Spinal cord (tissue), 10 donors: Measurements from ENCODE around the gene DPH5. TPM values are rescaled to one million over a fixed set of nuclear protein-coding genes. Genes with fewer than 3 reads are reported as not detected.
"Not testable (repeated sequence)": the region's sequence is repeated elsewhere in the genome, so short reads cannot be mapped to it uniquely, and the experiment has no call there.

ENCODE experiments used
- DNase-seq, 6 donors: peaks; one replicate each; pipeline versions ENCODE4 v3.0.0 to v3.0.0-alpha.2; 2013 to 2015; ENCODE audit warnings: low spot score in 6 of 6, low read depth in 4 of 6
- H3K27ac ChIP-seq: one replicate; pipeline ENCODE4 v1.5.1; 2013; ENCODE audit warnings: low read depth, low read length, control low read depth
- H3K27me3 ChIP-seq: one replicate; pipeline ENCODE4 v1.6.1; 2013; ENCODE audit warnings: low read length; ENCODE audit not compliant: control insufficient read depth, insufficient read depth
- H3K36me3 ChIP-seq: one replicate; pipeline ENCODE4 v1.6.1; 2013; ENCODE audit warnings: low read length; ENCODE audit not compliant: control insufficient read depth, insufficient read depth
- H3K4me1 ChIP-seq: one replicate; pipeline ENCODE4 v1.6.1; 2013; ENCODE audit warnings: low read length; ENCODE audit not compliant: control insufficient read depth, insufficient read depth
- H3K4me3 ChIP-seq: one replicate; pipeline ENCODE4 v1.5.1; 2013; ENCODE audit warnings: low read depth, low read length, control low read depth
- H3K9me3 ChIP-seq: one replicate; pipeline ENCODE4 v1.6.1; 2013; ENCODE audit warnings: low read length; ENCODE audit not compliant: control insufficient read depth, insufficient read depth
- WGBS: methylation state at CpG from one replicate; pipeline ENCODE4 v1.1.5; 2013; ENCODE audit warnings: missing lambda C conversion rate; ENCODE audit not compliant: insufficient coverage; 5-methylcytosine and 5-hydroxymethylcytosine counted together
- polyA plus RNA-seq, 2 donors: library from polyadenylated mRNA; unstranded; fragments of 120-200 nt; gene quantifications; one replicate each; pipeline ENCODE4 v1.2.1, GENCODE V29; 2013; ENCODE audit not compliant: insufficient read length in 2 of 2
- total RNA-seq, 2 donors: library from RNA; depleted of rRNA in 1 of 2; stranded (reverse); fragments of 120-200 nt in 1 of 2; fragments of >200 nt in 1 of 2; gene quantifications; one replicate each; pipeline versions ENCODE4 v1.2.3 to v1.2.4, GENCODE V29; 2013 to 2014
- donor health status: healthy.

DPH5 gene
- total and polyA plus RNA-seq, 4 donors: 28.6 to 35.0 (median 34.5) TPM

DNA sequence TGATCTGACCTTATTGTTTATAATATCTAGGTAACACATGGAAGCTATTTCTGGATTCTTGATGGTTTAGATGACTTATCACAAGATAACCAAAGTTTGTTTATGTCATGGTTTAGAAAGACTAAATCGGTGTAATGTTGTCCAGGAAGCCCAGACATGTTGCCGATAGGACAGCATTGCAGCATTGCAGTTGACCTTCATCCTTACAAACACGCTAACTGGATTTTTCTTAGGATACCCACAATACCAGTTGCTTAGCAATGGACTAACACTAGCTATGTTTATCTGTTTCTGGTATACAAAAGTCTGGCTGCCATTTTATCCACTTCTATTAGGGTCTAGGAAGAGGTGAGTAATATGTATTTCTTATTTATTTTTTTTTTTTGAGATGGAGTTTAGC is 11.7 kb upstream of the DPH5 start:
- no peak for DNase-seq
- no CpG with 5 or more reads among the region's 3 CpGs for WGBS
- Histone ChIP-seq H3K4me3 (no peak overlapping the region), H3K27ac (no peak overlapping the region), H3K4me1 (no peaks in the 10 kb centered on the region), H3K36me3 (no peaks in the 10 kb centered on the region), H3K9me3 (peaks cover 3% of the 10 kb centered on the region), H3K27me3 (no peaks in the 10 kb centered on the region)

DNA sequence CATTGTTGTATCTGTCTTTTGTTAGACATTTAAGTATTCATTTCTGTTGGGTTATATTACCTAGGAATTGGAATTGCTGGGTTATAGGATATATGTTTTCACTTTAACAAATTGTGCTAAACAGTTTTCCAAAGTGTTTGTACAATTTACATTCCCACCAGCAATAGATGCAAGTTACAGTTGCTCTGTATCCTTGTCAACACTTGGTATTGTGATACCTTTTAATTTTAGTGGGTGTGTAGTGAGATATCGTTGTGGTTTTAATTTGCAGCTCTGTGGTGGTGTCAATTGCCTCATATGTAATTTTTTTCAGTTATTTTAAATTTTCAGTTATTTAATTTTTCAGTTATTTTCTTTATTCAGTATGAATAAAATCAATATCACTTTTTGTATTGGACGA is 7.4 kb upstream of the DPH5 start:
- Histone ChIP-seq H3K36me3 (no peaks in the 10 kb centered on the region), H3K27me3 (no peaks in the 10 kb centered on the region), H3K27ac (no peak overlapping the region), H3K4me1 (no peaks in the 10 kb centered on the region), H3K9me3 (no peaks in the 10 kb centered on the region), H3K4me3 (no peak overlapping the region)
- no CpG with 5 or more reads among the region's 2 CpGs for WGBS
- DNase-seq: no peak

DNA sequence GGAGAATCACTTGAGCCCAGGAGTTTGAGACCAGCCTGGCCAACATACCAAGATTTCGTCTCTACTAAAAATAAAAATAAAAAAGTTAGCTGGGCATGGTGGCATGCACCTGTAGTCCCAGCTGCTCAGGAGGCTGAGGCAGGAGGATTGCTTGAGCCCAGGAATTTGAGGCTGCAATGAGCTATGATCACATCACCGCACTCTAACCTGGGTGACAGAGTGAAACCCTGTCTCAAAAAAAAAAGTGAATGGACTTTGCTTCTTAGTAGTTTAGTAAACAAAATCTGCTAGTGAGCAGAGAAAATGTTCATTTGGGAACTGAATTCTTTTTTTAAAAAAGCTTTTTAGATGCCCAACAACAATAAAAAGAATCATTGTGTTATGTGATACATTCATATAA is 6.5 kb upstream of the DPH5 start:
- not testable (repeated sequence) for H3K27ac ChIP-seq, H3K4me1 ChIP-seq, DNase-seq, H3K4me3 ChIP-seq, H3K9me3 ChIP-seq, H3K36me3 ChIP-seq, H3K27me3 ChIP-seq
- 100% methylated on average over 1 of the region's 2 CpGs for WGBS

DNA sequence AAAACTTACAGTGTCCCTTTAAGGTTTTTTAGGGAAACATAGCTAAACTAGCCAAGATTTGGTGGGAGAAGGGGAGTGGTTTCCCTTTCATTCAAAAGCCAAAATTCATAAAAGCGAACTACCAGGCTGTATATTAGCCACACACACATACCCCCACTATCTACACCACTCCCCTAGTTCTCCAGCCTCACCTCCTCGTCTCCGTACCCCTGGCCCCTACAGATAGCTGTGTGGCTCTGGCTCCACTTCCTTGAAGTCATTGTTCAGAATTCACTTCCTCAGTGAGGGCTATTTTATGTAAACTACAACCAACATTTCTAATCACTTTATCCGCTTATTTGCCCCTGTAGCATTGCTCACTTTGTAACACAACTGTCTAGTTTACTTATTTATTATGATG is 5.3 kb upstream of the DPH5 start:
- no peaks in the 10 kb centered on the region for H3K4me1 ChIP-seq
- no peak overlapping the region for H3K4me3 ChIP-seq
- 100% methylated on average over 2 of the region's 4 CpGs for WGBS
- no peaks in the 10 kb centered on the region for H3K36me3 ChIP-seq
- DNase-seq: no peak
- H3K27ac ChIP-seq: no peak overlapping the region
- H3K27me3 ChIP-seq: no peaks in the 10 kb centered on the region
- no peaks in the 10 kb centered on the region for H3K9me3 ChIP-seq

DNA sequence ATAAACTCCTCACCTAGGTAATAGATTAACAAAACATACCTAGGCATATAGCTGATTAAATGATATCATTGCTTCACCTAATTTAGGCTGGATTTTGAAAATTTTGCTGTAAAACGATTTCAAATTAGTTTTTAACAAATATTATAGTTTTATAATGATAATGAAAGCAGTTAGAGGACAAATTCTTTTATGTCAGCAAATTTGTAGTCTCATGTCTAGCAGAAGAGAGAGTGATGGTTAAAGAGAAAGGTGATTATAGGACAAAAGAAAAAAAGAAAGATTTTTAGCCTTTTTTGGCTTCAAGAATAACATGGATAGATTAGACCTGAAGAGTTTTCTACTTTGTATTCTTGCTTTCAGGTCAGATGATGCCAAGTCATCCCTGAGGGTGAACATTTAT is 3.6 kb upstream of the DPH5 start:
- Histone ChIP-seq H3K27me3 (no peaks in the 10 kb centered on the region), H3K4me1 (no peaks in the 10 kb centered on the region), H3K4me3 (no peak overlapping the region), H3K9me3 (no peaks in the 10 kb centered on the region), H3K36me3 (no peaks in the 10 kb centered on the region), H3K27ac (no peak overlapping the region)
- DNase-seq: no peak
- WGBS: no CpG with 5 or more reads among the region's 1 CpG

DNA sequence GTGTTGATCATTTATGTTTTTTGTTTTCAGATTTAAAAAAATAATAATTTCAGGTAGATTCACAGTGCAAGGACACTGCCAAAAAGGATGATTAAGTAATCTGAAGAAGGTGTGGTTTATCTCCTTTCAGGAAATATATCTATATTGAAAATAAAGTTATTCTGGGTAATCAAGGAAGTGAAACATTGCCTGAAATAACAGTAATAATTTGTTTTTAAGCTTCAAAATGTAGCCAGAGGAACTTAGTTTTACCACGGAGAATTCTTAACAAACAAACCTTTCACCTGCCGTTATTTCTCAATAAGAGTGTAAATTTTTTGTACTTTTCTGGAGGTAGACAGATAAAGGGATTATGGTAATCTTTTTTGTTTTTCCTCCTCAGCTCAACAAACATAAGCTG is 2.9 kb upstream of the DPH5 start:
- DNase-seq: no peak
- no peaks in the 10 kb centered on the region for H3K9me3 ChIP-seq
- no peaks in the 10 kb centered on the region for H3K4me1 ChIP-seq
- no peak overlapping the region for H3K27ac ChIP-seq
- no peak overlapping the region for H3K4me3 ChIP-seq
- H3K27me3 ChIP-seq: no peaks in the 10 kb centered on the region
- WGBS: no CpG with 5 or more reads among the region's 2 CpGs
- H3K36me3 ChIP-seq: no peaks in the 10 kb centered on the region

DNA sequence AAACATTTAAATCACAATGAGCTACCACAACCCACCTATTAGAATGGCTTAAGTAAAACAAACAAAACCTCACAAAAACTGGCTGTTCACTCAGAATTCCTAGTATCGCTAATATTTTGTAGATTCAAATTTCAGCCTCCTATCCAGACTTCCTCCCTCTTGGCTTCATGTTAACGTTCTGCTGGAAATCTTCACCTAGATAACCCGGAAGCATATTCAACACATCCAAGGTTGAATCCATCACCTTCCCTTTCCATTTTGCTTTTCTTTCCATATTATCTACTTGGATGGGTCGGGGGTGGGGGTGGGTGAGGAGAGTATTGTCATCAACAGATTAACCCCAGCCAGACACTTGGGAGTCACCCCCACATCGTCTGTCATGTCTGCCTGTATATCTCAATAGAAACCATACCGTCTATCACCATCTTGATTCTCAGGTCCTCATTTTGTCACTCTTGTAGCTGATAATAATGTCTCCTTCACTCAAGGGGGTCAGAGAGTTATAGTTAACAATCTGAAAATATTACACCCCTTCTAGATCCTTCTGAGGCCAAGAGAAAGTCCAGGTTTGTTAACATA is 1.7 kb upstream of the DPH5 start:
- 90% methylated on average over 2 of the region's 6 CpGs for WGBS

DNA sequence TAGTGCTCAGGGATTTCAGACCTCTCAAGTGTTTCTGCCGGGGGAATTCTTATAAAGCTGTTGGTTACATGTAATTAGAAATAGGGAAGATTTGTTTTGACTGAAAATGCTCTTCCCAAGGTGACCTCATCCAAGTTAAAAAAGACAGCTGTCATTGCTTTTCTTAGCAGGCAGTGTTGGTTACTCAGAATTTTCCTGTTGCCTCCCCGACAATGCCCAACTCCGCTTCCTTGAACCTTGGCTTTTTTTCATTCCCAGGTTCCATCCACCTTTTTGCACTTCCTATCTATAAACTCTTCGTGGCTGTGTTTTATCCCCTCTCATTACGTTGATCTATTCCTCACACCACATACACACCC is 825 bp upstream of the DPH5 start:
- Histone ChIP-seq H3K36me3 (peaks cover 3% of the 10 kb centered on the region), H3K27me3 (no peaks in the 10 kb centered on the region), H3K4me1 (no peaks in the 10 kb centered on the region), H3K27ac (no peak overlapping the region), H3K9me3 (no peaks in the 10 kb centered on the region), H3K4me3 (peak overlapping the region; percentile 85)
- DNase-seq: no peak
- 49% methylated on average over 2 of the region's 5 CpGs for WGBS

More for the DNA sequence above, 1.7 kb upstream of the DPH5 start:
- H3K36me3 ChIP-seq: peaks cover 3% of the 10 kb centered on the region
- H3K4me3 ChIP-seq: no peak overlapping the region
- DNase-seq: no peak
- H3K27me3 ChIP-seq: no peaks in the 10 kb centered on the region
- no peaks in the 10 kb centered on the region for H3K9me3 ChIP-seq
- no peak overlapping the region for H3K27ac ChIP-seq
- no peaks in the 10 kb centered on the region for H3K4me1 ChIP-seq

DNA sequence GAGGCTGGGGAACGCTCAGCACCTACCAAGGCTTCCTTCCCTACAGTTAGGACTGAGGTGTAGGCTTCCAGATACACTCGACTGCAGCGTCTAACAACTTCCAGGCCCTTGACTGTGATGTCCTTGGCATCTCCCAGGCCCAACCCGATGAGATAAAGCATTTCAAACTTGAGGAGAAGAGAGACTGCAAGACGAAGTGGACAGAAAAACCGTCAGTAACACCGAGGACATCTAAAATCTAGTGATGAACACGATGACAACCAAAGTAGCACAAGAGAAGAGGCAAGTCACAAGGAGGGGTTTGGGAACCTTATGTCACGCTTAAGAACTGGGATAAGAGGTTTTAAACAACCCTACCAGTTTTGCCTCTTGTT is 314 bp downstream of the DPH5 start:
- Histone ChIP-seq H3K4me3 (peak overlapping the region; percentile 85), H3K27me3 (no peaks in the 10 kb centered on the region), H3K36me3 (peaks cover 3% of the 10 kb centered on the region), H3K9me3 (no peaks in the 10 kb centered on the region), H3K27ac (peak overlapping the region; percentile 82), H3K4me1 (no peaks in the 10 kb centered on the region)
- WGBS: 0% methylated on average over 8 of the region's 9 CpGs
- peak in 3 of 6 donors; percentile 15 to 80 (median 45) for DNase-seq

DNA sequence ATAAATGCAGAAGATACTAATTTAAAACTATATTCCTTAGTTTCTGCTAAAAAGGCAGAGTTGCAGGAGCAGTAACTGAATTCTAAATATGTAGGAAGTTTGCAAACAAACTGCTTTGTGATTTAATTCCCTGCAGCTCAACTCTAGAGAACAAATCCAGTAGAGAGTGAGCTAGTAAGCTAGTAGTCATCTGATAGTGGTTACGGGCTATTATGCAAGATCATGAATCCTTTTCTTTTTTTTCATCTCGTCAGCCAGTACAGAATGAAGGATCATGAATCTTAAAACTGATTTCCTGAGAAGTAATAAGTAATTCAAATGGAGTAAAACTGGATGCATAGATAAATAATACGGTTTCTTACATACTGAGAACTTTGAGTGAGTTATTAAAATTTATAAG is 3.3 kb downstream of the DPH5 start:
- Histone ChIP-seq H3K4me3 (no peak overlapping the region), H3K9me3 (no peaks in the 10 kb centered on the region), H3K36me3 (peaks cover 3% of the 10 kb centered on the region), H3K4me1 (no peaks in the 10 kb centered on the region), H3K27me3 (no peaks in the 10 kb centered on the region), H3K27ac (no peak overlapping the region)
- WGBS: no CpG with 5 or more reads among the region's 3 CpGs
- no peak for DNase-seq
